Left lung (tissue), 10 donors: ENCODE results near the gene CROCC. TPM values are rescaled to one million over a fixed set of nuclear protein-coding genes. Genes with fewer than 3 reads are reported as not detected.
"Not testable (repeated sequence)": the region's sequence is repeated elsewhere in the genome, so short reads cannot be mapped to it uniquely, and the experiment has no call there.

Experiments
- ATAC-seq: fragments of 200-7000 bp; cut with Tn5 transposase; one replicate; pipeline ENCODE4 v1.9.1; 2020; ENCODE audit warnings: moderate library complexity
- DNase-seq, 4 donors: peaks; one replicate each; pipeline ENCODE4 v3.0.0-alpha.2; 2013 to 2020
- H3K27ac ChIP-seq, 2 donors: fragments of 200-600 bp; sonication (generic) in 1 of 2; one replicate each; pipeline versions ENCODE4 v1.5.0 to v1.8.0; 2020 to 2021
- H3K27me3 ChIP-seq, 2 donors: fragments of 200-600 bp; sonication (generic) in 1 of 2; one replicate each; pipeline versions ENCODE4 v1.5.0 to v1.8.0; 2020 to 2021
- H3K36me3 ChIP-seq, 2 donors: fragments of 200-600 bp; sonication (generic) in 1 of 2; one replicate each; pipeline versions ENCODE4 v1.5.0 to v1.8.0; 2020 to 2021
- H3K4me1 ChIP-seq, 2 donors: fragments of 200-600 bp; one replicate each; pipeline ENCODE4 v1.8.0; 2021
- H3K4me3 ChIP-seq, 2 donors: fragments of 200-600 bp; sonication (generic) in 1 of 2; one replicate each; pipeline versions ENCODE4 v1.5.0 to v1.8.0; 2020 to 2021; ENCODE audit warnings: mild to moderate bottlenecking in 1 of 2
- H3K9me3 ChIP-seq, 2 donors: fragments of 200-600 bp; sonication (generic) in 1 of 2; one replicate each; pipeline versions ENCODE4 v1.5.0 to v1.8.0; 2020 to 2021
- CTCF ChIP-seq, 2 donors: fragments of 200-600 bp; sonication (generic) in 1 of 2; IDR thresholded peaks; one replicate each; pipeline versions ENCODE4 v1.5.0 to v1.8.0; 2021; ENCODE audit warnings: antibody characterized with exemption in 2 of 2
- intact Hi-C, 2 donors: fragments of 100-400 bp; cut with DNase I; formaldehyde crosslinking; loops; one replicate each; pipeline versions ENCODE4 v1.11.2 to v1.14.2; 2022
- polyA plus RNA-seq, 6 donors: library from polyadenylated mRNA; unstranded; fragments of 120-200 nt; gene quantifications; one replicate each; pipeline ENCODE4 v1.2.1, GENCODE V29; 2013; ENCODE audit not compliant: insufficient read length in 6 of 6
- total RNA-seq, 2 donors: library from RNA; stranded (reverse); fragmentation: NEBNext Ultra II Directional; extraction: Animal tissue kit (Norgen Biotek cat#: 25700); gene quantifications; one replicate each; pipeline ENCODE4 v1.2.1, GENCODE V29; 2021
- donor health status: DM: no; HTN: yes; CAD: no.
- donor health status: DM: no; HTN: no; CAD: no.

Gene CROCC
- total and polyA plus RNA-seq, 8 donors = 19.1 to 66.2 (median 53.9) TPM

GRCh38 chr1:16882986-16883385, 38.7 kb upstream of the CROCC start:
- intact Hi-C loops = no loop called here
- TF ChIP-seq CTCF (IDR thresholded peaks at IDR 0.05) = no peak
- DNase-seq = no peak
- peaks cover 0 to 24% of the 10 kb centered on the region in 2 donors for H3K27me3 ChIP-seq
- no peaks in the 10 kb centered on the region for H3K36me3 ChIP-seq
- H3K4me1 ChIP-seq = peaks cover 0 to under 1% of the 10 kb centered on the region in 2 donors
- no peak overlapping the region for H3K4me3 ChIP-seq
- ATAC-seq = no peak
- no peak overlapping the region for H3K27ac ChIP-seq
- H3K9me3 ChIP-seq = no peaks in the 10 kb centered on the region

GRCh38 chr1:16884487-16884886, 37.2 kb upstream of the CROCC start:
- H3K27ac ChIP-seq, H3K36me3 ChIP-seq, H3K4me1 ChIP-seq, H3K9me3 ChIP-seq, H3K4me3 ChIP-seq, intact Hi-C loops, ATAC-seq, DNase-seq: not testable (repeated sequence)
- peaks cover 0 to 24% of the 10 kb centered on the region in 2 donors for H3K27me3 ChIP-seq

- no peak for DNase-seq
Observed at GRCh38 chr1:16886860-16887605, 34.7 kb upstream of the CROCC start.

GRCh38 chr1:16888860-16889816, 32.6 kb upstream of the CROCC start:
- H3K4me3 ChIP-seq = peak overlapping the region; percentile 47 to 61
- TF ChIP-seq CTCF (IDR thresholded peaks at IDR 0.05) = no peak
- no peaks in the 10 kb centered on the region for H3K9me3 ChIP-seq
- H3K27me3 ChIP-seq = peaks cover 0 to 8% of the 10 kb centered on the region in 2 donors
- intact Hi-C loops = no loop called here
- ATAC-seq = peak; percentile 98
- no peaks in the 10 kb centered on the region for H3K36me3 ChIP-seq
- DNase-seq = peak; percentile 88 to 94 (median 92)
- H3K4me1 ChIP-seq = peaks cover 2 to 13% of the 10 kb centered on the region in 2 donors
- H3K27ac ChIP-seq = peak overlapping the region; percentile 94 to 97

More at GRCh38 chr1:16886860-16887605, 34.7 kb upstream of the CROCC start:
- no peak for ATAC-seq
- no peaks in the 10 kb centered on the region for H3K9me3 ChIP-seq
- H3K36me3 ChIP-seq = no peaks in the 10 kb centered on the region
- intact Hi-C loops = no loop called here
- no peak overlapping the region for H3K4me3 ChIP-seq
- TF ChIP-seq CTCF (IDR thresholded peaks at IDR 0.05) = no peak
- H3K27me3 ChIP-seq = peaks cover 0 to 8% of the 10 kb centered on the region in 2 donors
- peaks cover 2 to 13% of the 10 kb centered on the region in 2 donors for H3K4me1 ChIP-seq
- H3K27ac ChIP-seq = no peak overlapping the region

GRCh38 chr1:16890539-16891021, 31.2 kb upstream of the CROCC start:
- H3K27ac ChIP-seq, ATAC-seq, H3K36me3 ChIP-seq, DNase-seq, intact Hi-C loops, H3K27me3 ChIP-seq, H3K9me3 ChIP-seq, H3K4me3 ChIP-seq: not testable (repeated sequence)
- H3K4me1 ChIP-seq = peaks cover 2 to 13% of the 10 kb centered on the region in 2 donors

- H3K27ac ChIP-seq, H3K9me3 ChIP-seq, H3K4me3 ChIP-seq, ATAC-seq, H3K27me3 ChIP-seq, H3K36me3 ChIP-seq, DNase-seq, intact Hi-C loops: not testable (repeated sequence)
- peaks cover 2 to 13% of the 10 kb centered on the region in 2 donors for H3K4me1 ChIP-seq
Observed at GRCh38 chr1:16891057-16891456, 30.7 kb upstream of the CROCC start.

- intact Hi-C loops, ATAC-seq: not testable (repeated sequence)
- peaks cover 1 to 19% of the 10 kb centered on the region in 2 donors for H3K4me1 ChIP-seq
Observed at GRCh38 chr1:16892978-16893525, 28.7 kb upstream of the CROCC start.

GRCh38 chr1:16893796-16894195, 27.9 kb upstream of the CROCC start:
- intact Hi-C loops, H3K9me3 ChIP-seq, H3K27me3 ChIP-seq, H3K27ac ChIP-seq, DNase-seq, ATAC-seq, H3K36me3 ChIP-seq, H3K4me3 ChIP-seq: not testable (repeated sequence)
- H3K4me1 ChIP-seq = peaks cover 0 to 15% of the 10 kb centered on the region in 2 donors

More at GRCh38 chr1:16892978-16893525, 28.7 kb upstream of the CROCC start:
- not testable (repeated sequence) for H3K36me3 ChIP-seq, DNase-seq, H3K9me3 ChIP-seq, H3K4me3 ChIP-seq, H3K27ac ChIP-seq, H3K27me3 ChIP-seq

- H3K4me3 ChIP-seq, H3K9me3 ChIP-seq, intact Hi-C loops, ATAC-seq, H3K27ac ChIP-seq, DNase-seq, H3K27me3 ChIP-seq, H3K36me3 ChIP-seq: not testable (repeated sequence)
- H3K4me1 ChIP-seq = peaks cover 0 to 14% of the 10 kb centered on the region in 2 donors
Observed at GRCh38 chr1:16894338-16894737, 27.4 kb upstream of the CROCC start.
